ENCODE results near the gene ITFG1.
"Not testable (repeated sequence)": the region's sequence is repeated elsewhere in the genome, so short reads cannot be mapped to it uniquely, and the experiment has no call there.

ITFG1 gene

GRCh38 chr16:47230296-47230695, 230.6 kb downstream of the ITFG1 start:
- no peak for DNase-seq

- DNase-seq = no peak
Measured at GRCh38 chr16:47229053-47230050, 231.5 kb downstream of the ITFG1 start.

GRCh38 chr16:47228241-47228640, 232.6 kb downstream of the ITFG1 start:
- DNase-seq = no peak

GRCh38 chr16:47213761-47214440, 247.0 kb downstream of the ITFG1 start:
- no peak for DNase-seq

- DNase-seq = no peak
Measured at GRCh38 chr16:47211218-47211617, 249.6 kb downstream of the ITFG1 start.

GRCh38 chr16:47204736-47205504, 255.9 kb downstream of the ITFG1 start:
- DNase-seq = no peak

- DNase-seq = not testable (repeated sequence)
Measured at GRCh38 chr16:47203433-47203832, 257.4 kb downstream of the ITFG1 start.

- DNase-seq = no peak
Measured at GRCh38 chr16:47198180-47198575, 262.7 kb downstream of the ITFG1 start.

GRCh38 chr16:47197536-47198179, 263.2 kb downstream of the ITFG1 start:
- no peak for DNase-seq

GRCh38 chr16:47196457-47196856, 264.4 kb downstream of the ITFG1 start:
- DNase-seq = no peak

GRCh38 chr16:47182318-47182717, 278.5 kb downstream of the ITFG1 start:
- no peak for DNase-seq

- not testable (repeated sequence) for DNase-seq
Measured at GRCh38 chr16:47181066-47181465, 279.8 kb downstream of the ITFG1 start.

- no peak for DNase-seq
Measured at GRCh38 chr16:47180073-47180472, 280.8 kb downstream of the ITFG1 start.

GRCh38 chr16:47175152-47175551, 285.7 kb downstream of the ITFG1 start:
- no peak for DNase-seq

GRCh38 chr16:47162670-47163420, 298.0 kb downstream of the ITFG1 start:
- DNase-seq = no peak

- no peak for DNase-seq
Measured at GRCh38 chr16:47161464-47161863, 299.4 kb downstream of the ITFG1 start.

GRCh38 chr16:47160422-47160821, 300.4 kb downstream of the ITFG1 start:
- no peak for DNase-seq

- DNase-seq = no peak
Measured at GRCh38 chr16:47158992-47159391, 301.9 kb downstream of the ITFG1 start.

- no peak for DNase-seq
Measured at GRCh38 chr16:47156680-47157215, 304.1 kb downstream of the ITFG1 start.

GRCh38 chr16:47152501-47152900, 308.4 kb downstream of the ITFG1 start:
- not testable (repeated sequence) for DNase-seq

- DNase-seq = no peak
Measured at GRCh38 chr16:47150067-47150466, 310.8 kb downstream of the ITFG1 start.

- no peak for DNase-seq
Measured at GRCh38 chr16:47144559-47144877, 316.3 kb downstream of the ITFG1 start.
